ENCODE results near the gene ARHGAP8. TPM values are rescaled to one million over a fixed set of nuclear protein-coding genes. Genes with fewer than 3 reads are reported as not detected.

The ARHGAP8 gene
- total and polyA plus RNA-seq, 2 experiments from 2014 or later = 62.8 to 64.9 TPM

GRCh38 chr22:44809456-44809855 lies 57.1 kb downstream of the ARHGAP8 start:
- Mint-ChIP-seq H3K27ac (no peak overlapping the region), H3K4me1 (peaks cover 27% of the 10 kb centered on the region), H3K27me3 (ENCODE audit: insufficient read depth, low read depth, poor library complexity) (peaks cover 18% of the 10 kb centered on the region), H3K9me3 (peaks cover 11% of the 10 kb centered on the region), H3K36me3 (ENCODE audit: low read depth) (peaks cover 42% of the 10 kb centered on the region), H3K4me3 (no peak overlapping the region)
- H3K4me1 ChIP-seq (ENCODE audit: insufficient read depth) = peaks cover 14% of the 10 kb centered on the region
- H2AFZ ChIP-seq = no peak overlapping the region
- H4K20me1 ChIP-seq (replicated peaks; ENCODE audit: insufficient read depth) = peaks cover 7% of the 10 kb centered on the region
- TF ChIP-seq ETS1 (IDR thresholded peaks at IDR 0.05) (no peak), REST (IDR thresholded peaks at IDR 0.05; ENCODE audit: unreplicated experiment) (no peak), EZH2 (IDR thresholded peaks at IDR 0.05; ENCODE audit: low read depth, unreplicated experiment) (no peak), JUNB (IDR thresholded peaks at IDR 0.05; ENCODE audit: unreplicated experiment) (no peak), ZNF462 (CRISPR knock-in tag; IDR thresholded peaks at IDR 0.05) (no peak), CREB1 (CRISPR knock-in tag; IDR thresholded peaks at IDR 0.05; ENCODE audit: low read depth) (no peak), EZH2phosphoT487 (IDR thresholded peaks at IDR 0.05; ENCODE audit: unreplicated experiment) (no peak), ZNF331 (CRISPR knock-in tag; IDR thresholded peaks at IDR 0.05; ENCODE audit: low read depth) (no peak)
- TF ChIP-seq, protein P1, sequence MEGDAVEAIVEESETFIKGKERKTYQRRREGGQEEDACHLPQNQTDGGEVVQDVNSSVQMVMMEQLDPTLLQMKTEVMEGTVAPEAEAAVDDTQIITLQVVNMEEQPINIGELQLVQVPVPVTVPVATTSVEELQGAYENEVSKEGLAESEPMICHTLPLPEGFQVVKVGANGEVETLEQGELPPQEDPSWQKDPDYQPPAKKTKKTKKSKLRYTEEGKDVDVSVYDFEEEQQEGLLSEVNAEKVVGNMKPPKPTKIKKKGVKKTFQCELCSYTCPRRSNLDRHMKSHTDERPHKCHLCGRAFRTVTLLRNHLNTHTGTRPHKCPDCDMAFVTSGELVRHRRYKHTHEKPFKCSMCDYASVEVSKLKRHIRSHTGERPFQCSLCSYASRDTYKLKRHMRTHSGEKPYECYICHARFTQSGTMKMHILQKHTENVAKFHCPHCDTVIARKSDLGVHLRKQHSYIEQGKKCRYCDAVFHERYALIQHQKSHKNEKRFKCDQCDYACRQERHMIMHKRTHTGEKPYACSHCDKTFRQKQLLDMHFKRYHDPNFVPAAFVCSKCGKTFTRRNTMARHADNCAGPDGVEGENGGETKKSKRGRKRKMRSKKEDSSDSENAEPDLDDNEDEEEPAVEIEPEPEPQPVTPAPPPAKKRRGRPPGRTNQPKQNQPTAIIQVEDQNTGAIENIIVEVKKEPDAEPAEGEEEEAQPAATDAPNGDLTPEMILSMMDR (conservative IDR thresholded peaks at IDR 0.05; ENCODE audit: low read depth in 2 of 2) = no peak
- no peaks in the 10 kb centered on the region; the same call in 1 of the 2 replicates for H3K36me3 ChIP-seq (ENCODE audit: insufficient read depth)
- DNase-seq (ENCODE audit: low spot score) = no peak
- peaks cover 3% of the 10 kb centered on the region for H3F3A ChIP-seq (replicated peaks; ENCODE audit: low read depth)
- H3K9me2 ChIP-seq (ENCODE audit: insufficient read depth) = no peaks in the 10 kb centered on the region
- ATAC-seq = no peak
- no peak overlapping the region for H3K4me3 ChIP-seq
- H3K79me2 ChIP-seq (replicated peaks; ENCODE audit: insufficient read depth) = no peaks in the 10 kb centered on the region
- no peak overlapping the region for H3K27ac ChIP-seq (ENCODE audit: low read depth)
- no peak overlapping the region for H3K4me2 ChIP-seq
- no peaks in the 10 kb centered on the region for H3K27me3 ChIP-seq (ENCODE audit: insufficient read depth)
